Activated naive CD8-positive, alpha-beta T cell (primary cell): ENCODE results near the gene SELENOK.
A peak's percentile ranks its signal among the peaks of the same experiment; 100 is the strongest.

Source experiments
- H3K27ac Mint-ChIP-seq: one replicate; pipeline ENCODE4 v1.8.0; 2021; ENCODE audit warnings: mixed read lengths
- H3K27me3 Mint-ChIP-seq: one replicate; pipeline ENCODE4 v1.8.0; 2021; ENCODE audit warnings: mixed read lengths
- H3K36me3 Mint-ChIP-seq: one replicate; pipeline ENCODE4 v1.8.0; 2021; ENCODE audit warnings: mixed read lengths
- H3K4me1 Mint-ChIP-seq: one replicate; pipeline ENCODE4 v1.8.0; 2021; ENCODE audit warnings: low read depth, mixed read lengths
- H3K4me3 Mint-ChIP-seq: one replicate; pipeline ENCODE4 v1.8.0; 2021; ENCODE audit warnings: mild to moderate bottlenecking, mixed read lengths
- H3K9me3 Mint-ChIP-seq: one replicate; pipeline ENCODE4 v1.8.0; 2021; ENCODE audit warnings: low read depth, mixed read lengths

SELENOK gene

DNA sequence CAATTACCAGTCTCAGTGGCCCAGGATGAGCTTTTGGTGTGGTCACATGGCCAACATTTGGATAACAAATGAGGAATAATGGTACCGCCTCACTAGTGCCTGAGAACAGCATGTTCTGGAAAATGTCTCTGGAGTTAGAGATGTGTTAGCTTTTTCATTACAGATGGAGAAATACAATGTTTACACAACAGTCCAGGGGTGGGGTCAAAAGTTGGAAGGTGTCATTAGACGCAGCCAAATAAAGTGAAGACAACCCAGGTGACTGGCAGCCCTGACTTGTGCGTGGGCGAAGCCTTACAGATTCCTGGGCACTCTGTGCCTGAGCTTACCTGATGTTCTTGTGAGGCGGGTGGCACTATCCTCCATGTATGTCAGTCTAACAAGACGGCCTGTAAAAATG lies 32.5 kb downstream of the SELENOK start:
- H3K27ac Mint-ChIP-seq: no peak overlapping the region
- H3K9me3 Mint-ChIP-seq: no peaks in the 10 kb centered on the region
- peaks cover 8% of the 10 kb centered on the region for H3K36me3 Mint-ChIP-seq
- peaks cover 1% of the 10 kb centered on the region for H3K4me1 Mint-ChIP-seq
- H3K27me3 Mint-ChIP-seq: no peaks in the 10 kb centered on the region
- H3K4me3 Mint-ChIP-seq: no peak overlapping the region

DNA sequence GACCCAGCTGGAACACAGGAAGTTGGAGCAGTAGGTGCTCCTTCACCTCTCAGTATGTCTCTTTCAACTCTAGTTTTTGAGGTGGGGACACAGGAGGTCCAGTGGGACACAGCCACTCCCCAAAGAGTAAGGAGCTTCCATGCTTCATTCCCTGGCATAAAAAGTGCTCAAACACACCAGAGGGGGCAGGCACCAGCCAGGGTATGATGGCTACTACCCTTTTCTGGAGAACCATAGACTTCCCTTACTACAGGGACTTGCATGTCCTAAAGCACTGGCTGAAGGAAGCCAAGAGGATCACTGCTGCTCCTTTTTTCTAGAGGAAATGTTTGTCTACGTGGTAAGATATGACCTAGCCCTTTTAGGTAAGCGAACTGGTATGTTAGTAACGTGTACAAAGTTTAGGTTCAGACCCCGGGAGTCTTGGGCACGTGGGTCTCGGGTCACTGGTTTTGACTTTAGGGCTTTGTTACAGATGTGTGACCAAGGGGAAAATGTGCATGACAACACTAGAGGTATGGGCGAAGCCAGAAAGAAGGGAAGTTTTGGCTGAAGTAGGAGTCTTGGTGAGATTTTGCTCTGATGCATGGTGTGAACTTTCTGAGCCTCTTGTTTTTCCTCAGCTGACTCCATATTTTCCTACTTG lies 33.4 kb downstream of the SELENOK start:
- no peaks in the 10 kb centered on the region for H3K9me3 Mint-ChIP-seq
- no peak overlapping the region for H3K4me3 Mint-ChIP-seq
- H3K27me3 Mint-ChIP-seq: no peaks in the 10 kb centered on the region
- peaks cover 8% of the 10 kb centered on the region for H3K36me3 Mint-ChIP-seq
- peaks cover 1% of the 10 kb centered on the region for H3K4me1 Mint-ChIP-seq
- H3K27ac Mint-ChIP-seq: no peak overlapping the region

DNA sequence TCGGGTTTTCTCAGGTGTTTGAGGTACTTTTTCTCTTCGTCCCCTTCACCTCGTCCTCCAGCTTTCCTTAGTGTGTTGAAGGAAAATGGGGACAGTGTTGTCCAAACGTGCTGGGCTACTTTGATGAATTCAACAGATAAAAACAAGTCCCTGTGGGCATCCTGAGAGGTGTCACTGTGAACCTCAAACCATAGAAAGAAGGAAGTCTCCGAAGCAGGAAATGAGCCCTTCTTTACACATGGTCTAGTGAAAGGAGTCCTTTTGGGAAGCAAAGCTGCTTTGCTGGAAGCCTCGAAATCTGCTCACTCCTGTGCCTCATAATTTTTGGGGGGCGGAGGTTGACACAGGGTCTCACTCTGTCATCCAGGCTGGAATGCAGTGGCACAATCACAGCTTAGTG lies 34.7 kb downstream of the SELENOK start:
- Mint-ChIP-seq H3K4me1 (peaks cover 1% of the 10 kb centered on the region), H3K27ac (no peak overlapping the region), H3K9me3 (no peaks in the 10 kb centered on the region), H3K27me3 (no peaks in the 10 kb centered on the region), H3K4me3 (no peak overlapping the region), H3K36me3 (peaks cover 3% of the 10 kb centered on the region)

DNA sequence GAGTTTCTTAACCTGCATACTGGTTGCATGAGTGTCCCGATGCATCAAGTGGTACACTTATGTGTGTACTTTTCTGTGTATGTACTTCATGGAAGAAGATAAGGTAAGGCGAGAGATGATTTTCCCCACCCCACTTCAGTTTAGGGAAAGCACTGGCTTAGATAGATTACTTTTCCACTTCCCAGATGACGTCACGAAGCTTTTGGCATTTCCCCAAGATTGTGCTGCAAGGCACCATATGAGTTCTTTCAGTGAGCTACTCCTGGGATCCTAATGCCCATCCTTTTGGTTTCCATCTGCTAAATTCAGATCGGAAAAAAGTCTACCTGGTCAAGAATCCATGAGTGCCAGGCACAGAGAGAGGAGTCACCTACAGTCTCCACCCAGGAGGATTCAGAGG lies 40.8 kb downstream of the SELENOK start:
- no peak overlapping the region for H3K27ac Mint-ChIP-seq
- peaks cover 24% of the 10 kb centered on the region for H3K27me3 Mint-ChIP-seq
- no peaks in the 10 kb centered on the region for H3K36me3 Mint-ChIP-seq
- no peaks in the 10 kb centered on the region for H3K9me3 Mint-ChIP-seq
- peaks cover 5% of the 10 kb centered on the region for H3K4me1 Mint-ChIP-seq
- H3K4me3 Mint-ChIP-seq: no peak overlapping the region

DNA sequence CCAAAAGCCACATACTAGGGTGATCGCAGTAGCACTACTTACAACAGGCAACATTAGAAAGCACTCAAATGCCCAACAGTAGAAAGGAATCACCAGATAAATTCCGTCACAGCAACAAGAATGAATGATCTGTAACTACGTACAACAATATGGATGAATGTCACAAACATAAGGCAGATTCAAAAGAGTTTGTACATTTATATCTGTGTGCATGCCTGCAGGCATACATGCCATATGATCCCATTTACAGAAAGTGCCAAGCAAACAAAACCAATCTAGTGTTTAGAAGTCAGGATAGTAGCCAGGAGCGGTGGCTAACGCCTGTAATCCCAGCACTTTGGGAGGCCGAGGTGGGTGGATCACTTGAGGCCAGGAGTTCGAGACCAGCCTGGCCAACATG lies 41.7 kb downstream of the SELENOK start:
- H3K27me3 Mint-ChIP-seq: peaks cover 28% of the 10 kb centered on the region
- no peaks in the 10 kb centered on the region for H3K36me3 Mint-ChIP-seq
- H3K27ac Mint-ChIP-seq: no peak overlapping the region
- H3K9me3 Mint-ChIP-seq: no peaks in the 10 kb centered on the region
- peaks cover 6% of the 10 kb centered on the region for H3K4me1 Mint-ChIP-seq
- no peak overlapping the region for H3K4me3 Mint-ChIP-seq

DNA sequence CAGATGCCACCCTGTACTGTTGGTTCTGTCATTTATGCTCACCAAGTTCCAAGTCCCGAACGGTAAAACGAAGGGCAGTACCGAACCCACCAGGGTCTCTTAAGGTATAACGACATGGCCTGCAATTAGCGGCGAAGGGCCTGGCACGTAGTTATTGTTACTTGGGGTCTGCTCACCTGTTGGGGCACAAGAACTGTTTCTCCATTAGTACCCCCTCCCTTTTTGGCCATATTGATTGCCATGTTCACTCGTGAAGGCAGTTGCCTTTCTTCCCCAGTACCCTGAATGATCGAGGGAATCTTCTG lies 44.9 kb downstream of the SELENOK start:
- Mint-ChIP-seq H3K27me3 (peaks cover 39% of the 10 kb centered on the region), H3K4me1 (peaks cover 6% of the 10 kb centered on the region), H3K27ac (no peak overlapping the region), H3K36me3 (no peaks in the 10 kb centered on the region), H3K4me3 (peak overlapping the region; percentile 79), H3K9me3 (no peaks in the 10 kb centered on the region)

DNA sequence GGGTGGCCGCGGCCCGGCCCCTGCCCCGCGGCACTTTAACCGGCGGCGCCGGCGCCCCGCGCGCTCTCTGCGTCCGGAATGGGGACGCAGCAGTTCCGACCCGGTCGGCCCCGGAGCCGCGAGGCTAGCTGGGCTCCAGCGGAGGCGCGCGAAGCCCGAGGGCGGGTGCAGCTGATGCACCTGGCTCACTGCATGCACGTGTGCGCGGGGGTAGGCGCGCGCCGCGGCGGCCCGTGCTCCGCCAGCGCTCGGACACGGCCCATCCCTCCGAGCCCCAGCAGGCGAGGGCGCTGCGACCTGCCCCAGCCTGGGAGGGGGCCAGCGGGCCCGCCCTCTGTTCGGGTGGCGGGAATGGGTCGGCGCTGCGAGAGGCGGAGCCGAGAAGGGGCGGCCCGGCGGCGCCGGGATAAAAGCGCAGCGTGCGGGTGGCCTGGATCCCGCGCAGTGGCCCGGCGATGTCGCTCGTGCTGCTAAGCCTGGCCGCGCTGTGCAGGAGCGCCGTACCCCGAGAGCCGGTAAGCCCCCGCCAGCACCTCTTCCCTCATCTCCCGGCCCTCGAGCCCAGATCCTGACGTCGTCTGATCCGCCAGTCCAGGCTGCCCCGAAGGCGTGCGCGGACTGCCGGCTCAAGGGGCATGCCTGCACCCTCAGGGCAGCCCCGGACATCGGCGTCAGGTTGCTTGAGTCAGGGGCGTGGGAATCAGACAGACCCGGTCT lies 45.4 kb downstream of the SELENOK start, which contains the start of the genes CHDH and IL17RB:
Gene CHDH, minus strand, starts transcription at position 286 of the 717 bp plus-strand sequence. CDS start 22,411 bp downstream, outside the sequence.
Gene IL17RB, plus strand, starts transcription at position 435 of the 717 bp plus-strand sequence. Its CDS starts 21 bp downstream, at position 456.
- Mint-ChIP-seq H3K9me3 (no peaks in the 10 kb centered on the region), H3K4me3 (peak within 1 kb of the TSS; percentile 79), H3K27ac (no peak within 1 kb of the TSS), H3K36me3 (no peaks in the 10 kb centered on the region), H3K27me3 (peaks cover 37% of the 10 kb centered on the region), H3K4me1 (peaks cover 6% of the 10 kb centered on the region)

DNA sequence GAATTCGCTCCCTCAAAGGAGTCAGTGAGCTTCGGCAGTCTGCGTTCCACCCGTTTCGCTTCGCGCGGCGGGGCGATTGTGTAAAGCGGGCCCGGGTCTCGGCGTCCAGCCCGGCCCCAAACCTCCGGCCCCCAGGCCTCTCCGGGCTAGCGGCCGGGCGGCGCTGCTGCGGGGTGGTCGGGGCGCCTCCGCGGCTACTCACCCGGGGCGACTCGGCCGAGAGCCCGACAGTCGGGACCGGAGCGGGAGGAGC lies 45.9 kb downstream of the SELENOK start:
- Mint-ChIP-seq H3K4me3 (peak overlapping the region; percentile 77), H3K27ac (no peak overlapping the region), H3K36me3 (no peaks in the 10 kb centered on the region), H3K4me1 (peaks cover 6% of the 10 kb centered on the region), H3K9me3 (no peaks in the 10 kb centered on the region), H3K27me3 (peaks cover 36% of the 10 kb centered on the region)

DNA sequence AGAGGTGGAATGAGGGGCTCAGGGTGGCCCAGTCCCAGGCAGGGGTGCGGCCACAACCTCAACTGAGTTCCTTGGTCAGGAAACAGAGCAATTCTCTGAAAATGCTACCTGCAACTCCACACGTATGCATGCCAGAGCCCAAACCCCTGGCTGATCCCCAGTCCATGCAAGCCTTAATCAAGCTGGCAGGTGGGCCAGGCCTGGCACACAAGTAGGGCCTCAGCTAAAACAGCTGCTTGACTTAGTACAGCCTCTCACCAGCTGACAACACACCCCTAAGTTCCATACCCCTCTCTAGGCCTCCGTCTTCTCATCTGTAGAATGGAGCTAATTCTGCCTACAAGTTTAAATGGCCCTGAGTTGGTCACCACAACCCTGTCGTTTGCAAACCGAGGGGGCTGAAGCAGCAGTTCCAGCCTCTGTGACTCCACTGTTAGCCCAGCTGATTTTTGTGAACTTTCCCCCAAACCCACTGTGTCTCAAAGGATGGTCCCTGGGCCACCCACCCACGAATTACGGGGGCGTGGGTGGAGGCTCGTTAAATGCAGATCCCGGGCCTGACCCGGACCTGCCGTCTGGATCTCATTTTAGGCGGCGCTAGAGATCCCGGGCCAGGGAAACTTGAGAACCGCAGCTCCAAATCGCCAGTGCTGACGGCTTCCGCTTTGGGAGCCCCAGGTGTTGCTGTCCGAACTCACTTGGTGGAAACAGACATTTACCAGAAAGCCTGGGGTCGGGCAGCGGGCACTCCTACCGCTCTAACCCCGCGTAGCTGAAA lies 46.4 kb downstream of the SELENOK start:
- Mint-ChIP-seq H3K4me1 (peaks cover 6% of the 10 kb centered on the region), H3K9me3 (no peaks in the 10 kb centered on the region), H3K27me3 (peaks cover 36% of the 10 kb centered on the region), H3K27ac (no peak overlapping the region), H3K4me3 (peak overlapping the region; percentile 77), H3K36me3 (no peaks in the 10 kb centered on the region)

DNA sequence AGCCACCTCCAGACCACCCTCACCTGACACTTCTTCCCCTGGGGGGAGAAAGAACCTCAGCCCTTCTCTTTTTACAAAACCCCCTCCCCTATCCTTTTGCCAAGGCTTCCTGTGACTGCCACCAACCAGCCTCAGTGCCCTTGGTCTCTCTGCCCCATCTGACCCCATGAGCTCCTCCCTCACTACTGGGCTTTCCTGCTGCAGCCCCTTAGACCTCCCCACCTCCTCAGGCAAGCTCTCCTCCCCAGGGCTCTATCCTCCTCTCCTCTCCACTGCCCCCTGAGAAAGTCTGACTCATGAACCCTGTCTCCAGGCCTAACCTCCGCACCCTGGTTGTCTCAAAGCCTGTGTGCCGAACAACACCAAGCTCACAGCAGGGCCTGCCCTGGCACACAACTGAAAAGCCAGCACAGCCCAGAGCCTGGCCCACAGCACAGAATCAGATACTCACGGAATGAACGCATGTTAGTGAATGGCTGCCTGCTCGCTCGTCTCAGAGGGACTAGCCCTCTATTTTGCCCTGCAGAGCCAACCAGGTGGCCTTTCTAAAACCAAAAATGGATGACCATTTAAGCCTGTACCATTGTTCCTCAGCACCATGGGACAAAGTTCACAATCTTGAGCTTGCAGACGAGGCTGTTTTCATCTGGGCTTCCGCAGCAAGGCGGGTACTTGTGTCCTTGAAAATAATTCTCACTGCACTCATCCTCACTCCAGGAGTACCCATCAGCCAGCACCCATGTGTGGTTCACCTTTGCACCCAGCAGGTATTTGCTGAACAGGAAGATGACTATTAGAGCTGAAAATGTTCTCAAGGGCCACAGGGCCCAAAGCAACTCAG lies 47.2 kb downstream of the SELENOK start:
- peaks cover 34% of the 10 kb centered on the region for H3K27me3 Mint-ChIP-seq
- peaks cover 6% of the 10 kb centered on the region for H3K4me1 Mint-ChIP-seq
- H3K9me3 Mint-ChIP-seq: no peaks in the 10 kb centered on the region
- peak overlapping the region; percentile 77 for H3K4me3 Mint-ChIP-seq
- no peak overlapping the region for H3K27ac Mint-ChIP-seq
- H3K36me3 Mint-ChIP-seq: no peaks in the 10 kb centered on the region

DNA sequence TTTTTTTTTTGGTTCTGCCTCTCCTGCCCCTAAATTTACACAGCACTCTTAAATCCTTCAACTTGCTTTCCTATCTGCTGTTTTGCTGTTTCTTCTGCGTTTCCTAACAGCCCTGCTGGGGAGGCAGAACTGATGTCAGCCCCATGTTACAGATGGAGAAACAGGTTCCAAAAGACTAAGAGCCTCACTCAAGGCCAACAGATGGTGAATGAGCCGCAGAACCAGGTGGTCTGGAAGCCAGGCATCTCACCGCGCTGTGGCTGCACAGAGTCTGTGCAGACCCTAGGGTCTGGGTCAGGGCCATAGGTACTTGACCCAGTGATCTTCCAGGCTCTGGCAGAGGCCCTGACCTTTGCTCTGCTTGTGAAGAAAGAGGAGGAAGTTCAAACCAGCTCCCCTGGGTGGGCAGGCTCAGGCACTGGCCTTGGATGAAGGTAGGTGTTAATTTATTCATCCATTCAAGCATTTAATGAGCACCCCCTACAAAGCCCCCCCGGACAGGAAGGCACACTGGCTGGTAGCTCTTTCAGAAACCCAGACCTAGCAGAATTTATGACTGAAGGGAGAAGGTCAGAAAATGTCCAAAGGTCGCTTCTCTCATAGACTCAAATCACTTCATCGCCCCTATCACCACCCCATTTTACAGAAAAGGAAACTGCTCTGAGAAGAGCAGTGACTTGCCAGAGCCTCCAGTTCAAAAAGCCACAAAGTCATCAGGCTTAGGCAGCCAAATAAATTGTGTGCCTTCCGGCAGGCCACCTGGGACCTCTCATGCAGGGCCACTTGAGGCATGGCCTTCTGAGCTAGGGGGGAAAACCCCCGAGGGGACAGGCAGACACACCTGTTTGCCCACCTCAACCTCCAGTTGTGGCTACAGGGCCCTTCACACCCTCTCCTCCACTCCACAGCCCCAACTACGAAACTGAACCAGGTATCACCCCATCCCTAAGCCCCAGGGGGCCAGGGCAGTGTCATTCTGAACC lies 48.2 kb downstream of the SELENOK start:
- no peaks in the 10 kb centered on the region for H3K36me3 Mint-ChIP-seq
- peaks cover 29% of the 10 kb centered on the region for H3K27me3 Mint-ChIP-seq
- H3K9me3 Mint-ChIP-seq: no peaks in the 10 kb centered on the region
- peak overlapping the region; percentile 1 for H3K4me3 Mint-ChIP-seq
- no peak overlapping the region for H3K27ac Mint-ChIP-seq
- H3K4me1 Mint-ChIP-seq: peaks cover 6% of the 10 kb centered on the region

DNA sequence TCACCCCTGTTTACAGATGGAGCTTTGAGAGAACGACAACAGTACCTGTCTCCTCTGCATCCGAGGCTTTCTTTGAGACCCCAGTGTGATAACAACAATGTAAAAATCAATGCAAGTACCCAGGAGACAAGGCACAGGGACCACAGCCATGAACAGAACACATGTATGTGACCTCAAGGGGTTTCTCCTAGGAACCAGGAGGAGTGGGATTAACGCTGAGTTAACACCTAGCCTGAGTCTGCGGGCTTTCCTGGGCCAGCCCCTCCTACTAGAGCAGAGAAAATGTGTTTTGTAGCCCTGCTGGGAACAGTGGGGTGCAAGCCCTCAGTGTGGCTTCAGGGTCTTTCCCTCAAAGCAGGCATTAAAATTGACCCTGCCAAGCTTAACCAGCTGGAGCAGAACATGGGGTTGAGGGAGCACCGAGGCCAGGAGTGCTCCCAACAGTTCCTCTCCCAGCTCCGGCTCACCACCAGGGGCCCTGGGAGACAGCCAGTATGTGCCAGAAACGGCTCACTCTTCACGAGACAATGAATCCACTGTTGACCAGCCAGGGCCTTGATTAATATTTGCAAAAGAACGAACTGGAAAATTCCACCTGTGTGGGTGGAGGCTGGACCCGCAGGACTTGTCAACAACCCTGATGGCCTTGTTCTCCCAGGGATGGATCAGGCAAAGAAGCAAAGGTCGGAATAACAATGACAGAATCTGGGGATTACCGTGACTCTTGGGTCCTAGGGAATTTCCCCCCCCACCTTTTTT lies 49.0 kb downstream of the SELENOK start:
- no peaks in the 10 kb centered on the region for H3K36me3 Mint-ChIP-seq
- no peak overlapping the region for H3K4me3 Mint-ChIP-seq
- H3K4me1 Mint-ChIP-seq: peaks cover 6% of the 10 kb centered on the region
- no peak overlapping the region for H3K27ac Mint-ChIP-seq
- no peaks in the 10 kb centered on the region for H3K9me3 Mint-ChIP-seq
- H3K27me3 Mint-ChIP-seq: peaks cover 25% of the 10 kb centered on the region

DNA sequence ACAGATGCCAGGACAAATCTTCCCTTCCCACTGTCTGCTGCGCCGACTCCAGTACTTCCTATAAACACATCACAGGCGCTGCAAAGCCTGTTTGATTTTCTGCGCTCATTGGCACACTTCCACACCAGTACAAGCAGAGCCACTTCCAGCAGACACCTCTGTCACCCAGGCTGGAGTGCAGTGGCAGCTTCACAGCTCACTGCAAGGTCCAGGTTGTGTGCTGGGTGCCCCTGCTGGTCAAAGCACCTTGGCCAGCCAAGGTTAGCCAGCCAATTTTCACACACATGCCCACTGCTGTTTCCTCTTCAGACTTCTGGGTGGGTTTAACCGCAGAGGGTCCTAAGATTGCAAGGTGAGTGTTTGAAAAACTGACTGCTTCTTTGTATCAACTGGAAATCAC lies 50.4 kb downstream of the SELENOK start:
- Mint-ChIP-seq H3K9me3 (no peaks in the 10 kb centered on the region), H3K27me3 (peaks cover 18% of the 10 kb centered on the region), H3K27ac (no peak overlapping the region), H3K4me1 (peaks cover 2% of the 10 kb centered on the region), H3K4me3 (no peak overlapping the region), H3K36me3 (no peaks in the 10 kb centered on the region)
